Lung (tissue), 16 donors: ENCODE results near the gene BCO2. TPM values are rescaled to one million over a fixed set of nuclear protein-coding genes. Genes with fewer than 3 reads are reported as not detected.
A peak's percentile ranks its signal among the peaks of the same experiment; 100 is the strongest.

Source experiments
- ATAC-seq: fragments of 200-7000 bp; cut with Tn5 transposase; one replicate; pipeline ENCODE4 v1.9.1; 2020; ENCODE audit warnings: moderate number of reproducible peaks; ENCODE audit not compliant: insufficient read depth, low FRiP score
- DNase-seq, 3 donors: peaks; one replicate each; pipeline ENCODE4 v3.0.0-alpha.2; 2013 to 2017
- H3K27ac ChIP-seq, 2 donors: one replicate each; pipeline ENCODE4 v1.5.1; 2013; ENCODE audit warnings: mild to moderate bottlenecking in 2 of 2, moderate library complexity in 2 of 2, control low read depth in 1 of 2, inconsistent platforms in 1 of 2, low read depth in 1 of 2, low read length in 1 of 2
- H3K27me3 ChIP-seq, 3 donors: one replicate each; pipeline ENCODE4 v1.5.1; 2013; ENCODE audit warnings: low read length in 2 of 3; ENCODE audit not compliant: control insufficient read depth in 3 of 3, insufficient read depth in 3 of 3
- H3K36me3 ChIP-seq, 4 donors: one replicate each; pipeline ENCODE4 v1.5.1; 2013; ENCODE audit warnings: low read length in 4 of 4, mild to moderate bottlenecking in 1 of 4, moderate library complexity in 1 of 4; ENCODE audit not compliant: control insufficient read depth in 4 of 4, insufficient read depth in 4 of 4
- H3K4me1 ChIP-seq, 5 donors: one replicate each; pipeline ENCODE4 v1.5.1; 2013; ENCODE audit warnings: low read length in 5 of 5, mild to moderate bottlenecking in 2 of 5, moderate library complexity in 1 of 5; ENCODE audit not compliant: control insufficient read depth in 5 of 5, insufficient read depth in 5 of 5
- H3K4me3 ChIP-seq: one replicate; pipeline ENCODE4 v1.5.1; 2013; ENCODE audit warnings: mild to moderate bottlenecking, control low read depth, moderate library complexity
- H3K9ac ChIP-seq, 2 donors: one replicate each; pipeline ENCODE4 v1.5.1; 2013; ENCODE audit warnings: low read length in 2 of 2, control low read depth in 1 of 2; ENCODE audit not compliant: insufficient read depth in 1 of 2
- H3K9me3 ChIP-seq, 4 donors: one replicate each; pipeline ENCODE4 v1.5.1; 2013; ENCODE audit warnings: low read length in 3 of 4, mild to moderate bottlenecking in 1 of 4, moderate library complexity in 1 of 4; ENCODE audit not compliant: control insufficient read depth in 4 of 4, insufficient read depth in 3 of 4
- CTCF ChIP-seq: IDR thresholded peaks from 2 replicates; pipeline ENCODE4 v1.5.1; 2012; ENCODE audit warnings: mild to moderate bottlenecking; ENCODE audit errors: control extremely low read depth, extremely low read depth
- WGBS, 2 donors: extraction: QIAGEN DNeasy Blood & Tissue Kit; methylation state at CpG; one replicate each; pipeline ENCODE4 v1.1.7; 2013; 5-methylcytosine and 5-hydroxymethylcytosine counted together
- long read RNA-seq, 5 donors: transcript quantifications; one replicate each; lab custom pipeline, GENCODE V29; 2026
- polyA plus RNA-seq, 2 donors: library from polyadenylated mRNA; stranded (reverse); fragments of 200-250 nt; gene quantifications; one replicate each; pipeline ENCODE4 v1.2.1, GENCODE V29; 2013
- total RNA-seq, 2 donors: library from RNA; depleted of rRNA in 1 of 2; stranded (reverse); fragments of >200 nt in 1 of 2; gene quantifications; one replicate each; pipeline ENCODE4 v1.2.1, GENCODE V29; 2014 to 2021
- donor health status: control.
- donor health status: control.
- donor health status: Bipolar disorder and iron deficiency.
- donor health status: healthy.
- donor health status: DM: yes; HTN: yes; CAD: no.

The BCO2 gene
- total RNA-seq = 10 to 100 TPM in 1 of 2 donors, 1 to 10 TPM in 1; 8.2 to 20.3 TPM
- 1 to 10 TPM; 2.8 to 5.3 TPM for polyA plus RNA-seq
- long read RNA-seq, donor 1, partial matches to known transcripts = 0 of 2 reads
- long read RNA-seq, donor 1, other reads (novel, unspliced or antisense) = 0 of 2 reads
- long read RNA-seq, donor 2 = 0 reads
- long read RNA-seq, donor 3, partial matches to known transcripts = 5 of 6 reads
- long read RNA-seq, donor 3, other reads (novel, unspliced or antisense) = 0 of 6 reads
- long read RNA-seq, donor 4 = 0 reads
- long read RNA-seq, donor 5 = 0 reads

GRCh38 chr11:112174789-112175598, at the start of gene BCO2:
TSS of gene BCO2 (plus strand) at chr11:112175512. CDS start at chr11:112175602, 90 bp downstream.
- no peaks in the 10 kb centered on the region for H3K27me3 ChIP-seq
- TF ChIP-seq CTCF = peak; percentile 26
- peak within 1 kb of the TSS; percentile 22 to 63 for H3K9ac ChIP-seq
- no peak within 1 kb of the TSS for H3K4me3 ChIP-seq
- peak; percentile 76 for ATAC-seq
- H3K27ac ChIP-seq = peak within 1 kb of the TSS; percentile 74 to 83
- 7% methylated on average over 11 of the region's 11 CpGs for WGBS, 2 donors
- H3K4me1 ChIP-seq = peaks cover 0 to 22% (median 0%) of the 10 kb centered on the region in 5 donors
- H3K36me3 ChIP-seq = no peaks in the 10 kb centered on the region
- no peaks in the 10 kb centered on the region for H3K9me3 ChIP-seq
- peak; percentile 95 to 98 (median 96) for DNase-seq

- peaks cover 0 to 2% (median 0%) of the 10 kb centered on the region in 4 donors for H3K36me3 ChIP-seq
- ATAC-seq (no peak), DNase-seq (no peak)
- no peak overlapping the region for H3K4me3 ChIP-seq
- no peak overlapping the region for H3K9ac ChIP-seq
- no peaks in the 10 kb centered on the region for H3K4me1 ChIP-seq
- no peak overlapping the region for H3K27ac ChIP-seq
- H3K27me3 ChIP-seq = no peaks in the 10 kb centered on the region
- H3K9me3 ChIP-seq = no peaks in the 10 kb centered on the region
- 98 to 99% methylated on average over 2 of the region's 2 CpGs for WGBS, 2 donors
- no peak for TF ChIP-seq CTCF
These were observed 48.3 kb upstream of the BCO2 start for GRCh38 chr11:112127056-112127455.

- no peaks in the 10 kb centered on the region for H3K27me3 ChIP-seq
- no peak for TF ChIP-seq CTCF
- 49 to 64% methylated on average over 3 of the region's 3 CpGs for WGBS, 2 donors
- H3K9ac ChIP-seq = no peak overlapping the region
- no peaks in the 10 kb centered on the region for H3K9me3 ChIP-seq
- ATAC-seq = no peak
- no peak overlapping the region for H3K27ac ChIP-seq
- no peaks in the 10 kb centered on the region for H3K4me1 ChIP-seq
- DNase-seq = peak in 1 of 3 donors; percentile 6
- H3K36me3 ChIP-seq = peaks cover 0 to 2% (median 0%) of the 10 kb centered on the region in 4 donors
- H3K4me3 ChIP-seq = no peak overlapping the region
These were observed 46.7 kb upstream of the BCO2 start for GRCh38 chr11:112128483-112129121.
